ENCODE results near the gene SRD5A1. TPM values are rescaled to one million over a fixed set of nuclear protein-coding genes. Genes with fewer than 3 reads are reported as not detected.

SRD5A1 gene
- total RNA-seq, 6 experiments from 2014 or later = 24.0 to 28.5 (median 26.6) TPM

DNA sequence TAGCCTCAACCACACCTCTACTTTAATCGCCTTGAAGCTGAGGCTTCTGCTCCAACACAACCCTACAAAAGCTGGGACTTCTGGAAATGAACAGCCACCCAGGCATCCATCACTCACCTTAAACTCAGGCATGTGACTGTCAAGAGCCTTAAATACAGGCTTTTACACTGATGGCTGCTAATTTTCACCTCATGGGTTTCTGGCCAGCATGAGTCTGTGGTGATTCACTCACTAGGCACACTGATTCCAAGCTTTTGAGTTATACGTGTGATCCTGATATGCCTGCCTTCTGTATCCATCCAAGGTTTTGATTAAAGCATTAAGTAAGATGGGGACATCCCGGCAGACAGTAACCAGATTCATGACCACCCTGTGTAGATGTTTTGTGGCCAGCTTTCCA is 9.3 kb upstream of the SRD5A1 start:
- H3K27me3 Mint-ChIP-seq (ENCODE audit: insufficient read depth) = peaks cover 2% of the 10 kb centered on the region; the same call in 1 of the 2 replicates
- DNase-seq = no peak
- H3K36me3 Mint-ChIP-seq (ENCODE audit: low read depth) = peaks cover 78% of the 10 kb centered on the region
- H3K4me1 Mint-ChIP-seq (ENCODE audit: low read depth) = peaks cover 5% of the 10 kb centered on the region; the same call in 1 of the 2 replicates
- TF ChIP-seq, protein P1, sequence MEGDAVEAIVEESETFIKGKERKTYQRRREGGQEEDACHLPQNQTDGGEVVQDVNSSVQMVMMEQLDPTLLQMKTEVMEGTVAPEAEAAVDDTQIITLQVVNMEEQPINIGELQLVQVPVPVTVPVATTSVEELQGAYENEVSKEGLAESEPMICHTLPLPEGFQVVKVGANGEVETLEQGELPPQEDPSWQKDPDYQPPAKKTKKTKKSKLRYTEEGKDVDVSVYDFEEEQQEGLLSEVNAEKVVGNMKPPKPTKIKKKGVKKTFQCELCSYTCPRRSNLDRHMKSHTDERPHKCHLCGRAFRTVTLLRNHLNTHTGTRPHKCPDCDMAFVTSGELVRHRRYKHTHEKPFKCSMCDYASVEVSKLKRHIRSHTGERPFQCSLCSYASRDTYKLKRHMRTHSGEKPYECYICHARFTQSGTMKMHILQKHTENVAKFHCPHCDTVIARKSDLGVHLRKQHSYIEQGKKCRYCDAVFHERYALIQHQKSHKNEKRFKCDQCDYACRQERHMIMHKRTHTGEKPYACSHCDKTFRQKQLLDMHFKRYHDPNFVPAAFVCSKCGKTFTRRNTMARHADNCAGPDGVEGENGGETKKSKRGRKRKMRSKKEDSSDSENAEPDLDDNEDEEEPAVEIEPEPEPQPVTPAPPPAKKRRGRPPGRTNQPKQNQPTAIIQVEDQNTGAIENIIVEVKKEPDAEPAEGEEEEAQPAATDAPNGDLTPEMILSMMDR (IDR thresholded peaks at IDR 0.05) = no peak
- no peak overlapping the region for H3K27ac Mint-ChIP-seq
- H3K9me3 Mint-ChIP-seq = peaks cover 17% of the 10 kb centered on the region
- H3K4me3 Mint-ChIP-seq = no peak overlapping the region

DNA sequence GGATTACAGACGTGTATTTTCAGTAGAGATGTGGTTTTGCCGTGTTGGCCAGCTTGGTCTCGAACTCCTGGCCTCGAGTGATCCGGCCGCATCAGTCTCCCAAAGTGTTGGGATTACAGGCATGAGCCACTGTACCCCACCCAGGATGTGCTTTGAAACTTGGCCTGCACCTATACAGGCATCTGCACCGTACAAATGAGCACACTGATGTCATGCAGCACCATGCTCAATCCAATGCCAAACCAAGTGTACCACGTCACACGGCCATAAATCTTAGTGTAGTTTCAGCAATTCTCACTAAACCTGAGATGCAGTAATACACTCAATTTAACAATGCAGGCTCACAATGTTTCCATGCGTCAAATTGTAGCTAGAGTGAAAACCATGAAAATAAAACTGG is 6.7 kb upstream of the SRD5A1 start:
- Mint-ChIP-seq H3K4me3 (no peak overlapping the region), H3K36me3 (ENCODE audit: low read depth) (peaks cover 84% of the 10 kb centered on the region), H3K9me3 (peaks cover 17% of the 10 kb centered on the region), H3K27ac (no peak overlapping the region), H3K4me1 (ENCODE audit: low read depth) (peaks cover 18% of the 10 kb centered on the region), H3K27me3 (ENCODE audit: insufficient read depth) (peaks cover 2% of the 10 kb centered on the region; the same call in 1 of the 2 replicates)
- no peak for DNase-seq
- TF ChIP-seq, protein P1 (IDR thresholded peaks at IDR 0.05) = no peak

DNA sequence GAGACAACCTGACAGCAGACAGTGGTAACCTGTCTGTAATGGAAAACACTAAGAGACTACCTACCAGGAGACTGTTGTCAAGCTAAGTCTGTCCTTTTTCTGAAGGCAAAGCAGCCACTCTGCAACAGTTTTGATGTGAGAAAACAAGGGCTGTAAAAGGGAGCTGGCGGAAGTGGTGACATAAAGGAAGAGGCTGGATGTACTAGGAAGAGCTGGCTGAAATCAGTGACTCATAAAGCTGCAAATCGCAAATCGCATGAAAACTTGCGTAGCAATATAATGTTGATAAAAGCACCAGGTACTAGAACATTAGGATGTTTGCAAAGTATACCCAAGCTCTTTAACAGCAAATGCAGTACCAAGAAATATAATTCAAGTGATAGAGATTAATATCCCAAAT is 1.8 kb upstream of the SRD5A1 start:
- H3K9me3 Mint-ChIP-seq = no peaks in the 10 kb centered on the region
- DNase-seq = no peak
- peak overlapping the region; percentile 100 for H3K4me3 Mint-ChIP-seq
- H3K27ac Mint-ChIP-seq = peak overlapping the region; percentile 22
- H3K36me3 Mint-ChIP-seq (ENCODE audit: low read depth) = peaks cover 53% of the 10 kb centered on the region
- TF ChIP-seq, protein P1 (IDR thresholded peaks at IDR 0.05) = no peak
- H3K27me3 Mint-ChIP-seq (ENCODE audit: insufficient read depth) = no peaks in the 10 kb centered on the region; the same call in 1 of the 2 replicates
- peaks cover 42% of the 10 kb centered on the region for H3K4me1 Mint-ChIP-seq (ENCODE audit: low read depth)

DNA sequence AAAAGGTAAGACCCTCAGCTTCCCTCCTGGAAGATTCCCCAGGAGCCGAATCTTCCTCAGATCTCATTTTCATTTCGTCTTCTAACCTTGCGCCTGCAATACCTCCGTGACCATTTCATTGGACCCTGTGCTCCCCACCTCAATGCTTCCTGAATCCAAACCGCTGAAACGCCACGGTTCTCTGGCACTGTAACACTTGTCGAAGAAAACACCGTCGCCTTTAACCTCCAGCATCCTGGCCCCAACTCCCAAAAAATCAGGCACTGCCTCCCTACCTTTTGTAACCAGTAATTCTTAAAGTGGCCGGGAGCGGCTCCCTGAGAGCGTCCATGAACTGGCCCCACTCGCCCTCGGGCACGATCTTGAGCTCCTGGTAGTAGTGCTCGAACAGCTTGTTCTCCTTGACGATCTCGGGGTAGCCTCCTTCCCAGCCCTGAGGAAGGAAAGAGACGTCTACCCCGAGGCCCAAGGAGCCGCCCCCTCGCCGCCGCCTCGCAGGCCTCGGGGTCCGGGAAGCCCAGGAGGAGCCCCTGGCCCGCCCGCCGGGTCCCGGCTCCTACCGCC is 834 bp upstream of the SRD5A1 start:
- DNase-seq = peak; percentile 17
- peak overlapping the region; percentile 100 for H3K4me3 Mint-ChIP-seq
- no peaks in the 10 kb centered on the region; the same call in 1 of the 2 replicates for H3K27me3 Mint-ChIP-seq (ENCODE audit: insufficient read depth)
- TF ChIP-seq, protein P1 (IDR thresholded peaks at IDR 0.05) = peak; percentile 34; the same call in 1 of the 2 replicates
- peak overlapping the region; percentile 99 for H3K27ac Mint-ChIP-seq
- H3K4me1 Mint-ChIP-seq (ENCODE audit: low read depth) = peaks cover 44% of the 10 kb centered on the region
- no peaks in the 10 kb centered on the region for H3K9me3 Mint-ChIP-seq
- peaks cover 44% of the 10 kb centered on the region for H3K36me3 Mint-ChIP-seq (ENCODE audit: low read depth)

DNA sequence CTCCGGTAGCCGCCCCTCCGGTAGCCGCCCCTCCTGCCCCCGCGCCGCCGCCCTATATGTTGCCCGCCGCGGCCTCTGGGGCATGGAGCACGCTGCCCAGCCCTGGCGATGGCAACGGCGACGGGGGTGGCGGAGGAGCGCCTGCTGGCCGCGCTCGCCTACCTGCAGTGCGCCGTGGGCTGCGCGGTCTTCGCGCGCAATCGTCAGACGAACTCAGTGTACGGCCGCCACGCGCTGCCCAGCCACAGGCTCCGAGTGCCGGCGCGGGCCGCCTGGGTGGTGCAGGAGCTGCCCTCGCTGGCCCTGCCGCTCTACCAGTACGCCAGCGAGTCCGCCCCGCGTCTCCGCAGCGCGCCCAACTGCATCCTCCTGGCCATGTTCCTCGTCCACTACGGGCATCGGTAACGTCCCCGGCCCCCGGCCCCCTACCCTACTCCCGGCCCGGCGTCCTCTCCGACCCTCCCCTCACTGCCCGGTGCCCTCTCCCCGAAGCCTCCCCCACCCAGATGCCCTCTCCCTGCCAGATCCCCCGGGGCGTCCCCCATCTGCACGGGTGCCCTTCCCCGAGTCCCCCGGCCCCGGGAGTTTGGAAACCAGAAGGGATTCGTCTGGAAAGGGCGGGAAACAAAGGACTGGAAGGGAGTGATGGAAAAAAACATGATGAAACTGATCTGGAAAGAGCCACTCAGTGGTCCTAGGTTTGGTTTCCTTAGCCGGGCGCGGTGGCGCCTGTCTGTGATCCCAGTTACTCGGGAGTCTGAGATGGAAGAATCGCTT is 417 bp downstream of the SRD5A1 start:
- peak; percentile 21 for DNase-seq
- peak overlapping the region; percentile 73 for H3K27ac Mint-ChIP-seq
- TF ChIP-seq, protein P1 (IDR thresholded peaks at IDR 0.05) = no peak
- no peaks in the 10 kb centered on the region; the same call in 1 of the 2 replicates for H3K27me3 Mint-ChIP-seq (ENCODE audit: insufficient read depth)
- H3K36me3 Mint-ChIP-seq (ENCODE audit: low read depth) = peaks cover 35% of the 10 kb centered on the region
- no peaks in the 10 kb centered on the region for H3K9me3 Mint-ChIP-seq
- H3K4me1 Mint-ChIP-seq (ENCODE audit: low read depth) = peaks cover 44% of the 10 kb centered on the region
- peak overlapping the region; percentile 100 for H3K4me3 Mint-ChIP-seq
